Subcutaneous abdominal adipose tissue (tissue), 5 donors: Measurements from ENCODE around the gene RRAGB.
"Not testable (repeated sequence)": the region's sequence is repeated elsewhere in the genome, so short reads cannot be mapped to it uniquely, and the experiment has no call there.

Experiments
- H3K27ac ChIP-seq: one replicate; pipeline ENCODE4 v1.7.0; 2013; ENCODE audit warnings: low read depth, mild to moderate bottlenecking, inconsistent platforms, low read length, moderate library complexity
- H3K27me3 ChIP-seq, 5 donors: one replicate each; pipeline ENCODE4 v1.7.0; 2013; ENCODE audit warnings: low read length in 5 of 5, inconsistent platforms in 1 of 5; ENCODE audit not compliant: control insufficient read depth in 5 of 5, insufficient read depth in 4 of 5
- H3K36me3 ChIP-seq, 5 donors: one replicate each; pipeline ENCODE4 v1.7.0; 2013; ENCODE audit warnings: low read length in 5 of 5; ENCODE audit not compliant: control insufficient read depth in 5 of 5, insufficient read depth in 5 of 5
- H3K4me1 ChIP-seq, 5 donors: one replicate each; pipeline ENCODE4 v1.7.0; 2013; ENCODE audit warnings: low read length in 5 of 5, mild to moderate bottlenecking in 3 of 5, moderate library complexity in 1 of 5; ENCODE audit not compliant: control insufficient read depth in 5 of 5, insufficient read depth in 5 of 5
- H3K4me3 ChIP-seq, 5 donors: one replicate each; pipeline ENCODE4 v1.7.0; 2013; ENCODE audit warnings: low read length in 5 of 5, low read depth in 1 of 5
- H3K9ac ChIP-seq, 5 donors: one replicate each; pipeline ENCODE4 v1.7.0; 2013; ENCODE audit warnings: low read length in 5 of 5, mild to moderate bottlenecking in 4 of 5, moderate library complexity in 3 of 5
- H3K9me3 ChIP-seq, 5 donors: one replicate each; pipeline ENCODE4 v1.7.0; 2013; ENCODE audit warnings: low read length in 5 of 5; ENCODE audit not compliant: control insufficient read depth in 5 of 5
- donor health status: healthy.
- donor health status: healthy.
- donor health status: healthy.
- donor health status: healthy.
- donor health status: healthy.

The RRAGB gene, protein sequence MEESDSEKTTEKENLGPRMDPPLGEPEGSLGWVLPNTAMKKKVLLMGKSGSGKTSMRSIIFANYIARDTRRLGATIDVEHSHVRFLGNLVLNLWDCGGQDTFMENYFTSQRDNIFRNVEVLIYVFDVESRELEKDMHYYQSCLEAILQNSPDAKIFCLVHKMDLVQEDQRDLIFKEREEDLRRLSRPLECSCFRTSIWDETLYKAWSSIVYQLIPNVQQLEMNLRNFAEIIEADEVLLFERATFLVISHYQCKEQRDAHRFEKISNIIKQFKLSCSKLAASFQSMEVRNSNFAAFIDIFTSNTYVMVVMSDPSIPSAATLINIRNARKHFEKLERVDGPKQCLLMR

DNA sequence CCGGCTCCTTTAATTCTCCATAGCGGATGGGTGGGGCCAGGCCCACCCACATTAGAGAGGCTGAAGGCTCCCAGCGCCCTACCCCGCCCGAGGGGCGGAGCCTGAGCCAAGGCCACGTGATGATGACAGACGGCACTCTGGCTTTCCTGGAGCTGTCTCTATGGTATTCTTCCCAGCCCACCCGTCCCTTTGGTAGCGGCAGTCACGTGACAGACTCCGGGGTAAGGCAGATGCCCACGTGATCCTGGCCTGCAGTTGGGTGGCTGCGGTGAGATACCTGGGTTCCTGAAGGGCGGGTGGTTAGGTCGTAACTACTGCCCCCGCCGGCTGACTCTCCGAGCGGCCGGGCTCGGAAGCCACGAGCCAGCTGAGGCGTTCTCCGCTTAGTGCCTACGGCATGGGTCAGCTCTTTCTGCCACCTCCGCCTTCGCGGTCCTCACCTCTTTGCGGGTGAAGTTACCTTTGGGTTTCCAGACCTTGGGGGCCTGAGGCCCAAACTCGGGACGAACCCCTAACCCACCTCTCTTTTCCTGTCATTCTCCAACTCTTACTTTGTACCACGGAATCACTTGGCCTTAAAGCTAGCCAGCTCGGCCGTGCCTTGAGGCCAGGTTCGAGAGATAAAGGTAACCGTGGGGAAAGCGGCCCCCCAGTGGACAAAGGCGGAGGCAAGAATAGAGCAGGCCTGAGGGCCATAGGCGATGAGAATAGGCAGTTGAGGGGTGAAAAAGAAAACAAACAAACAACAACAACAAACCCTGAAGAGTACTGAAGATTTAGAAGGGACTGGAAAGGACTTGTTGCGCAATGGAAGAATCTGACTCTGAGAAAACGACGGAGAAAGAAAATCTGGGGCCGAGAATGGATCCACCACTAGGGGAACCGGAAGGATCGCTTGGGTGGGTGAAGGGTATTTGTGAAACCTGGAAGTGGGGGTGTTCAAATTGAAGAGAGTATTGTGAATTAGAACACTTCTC lies at the start of gene RRAGB:
RRAGB (plus strand) TSS at position 229 of the 977 bp plus-strand sequence; CDS start at position 808, 579 bp downstream.
- Histone ChIP-seq H3K27ac (peak within 1 kb of the TSS; percentile 85), H3K9me3 (no peaks in the 10 kb centered on the region), H3K4me3 (peak within 1 kb of the TSS; percentile 60 to 82 (median 73)), H3K4me1 (peaks cover 0 to 14% (median 10%) of the 10 kb centered on the region in 5 donors), H3K9ac (peak within 1 kb of the TSS; percentile 17 to 79 (median 72)), H3K27me3 (peaks cover 0 to 4% (median 0%) of the 10 kb centered on the region in 5 donors), H3K36me3 (peaks cover 7 to 24% (median 10%) of the 10 kb centered on the region in 5 donors)

DNA sequence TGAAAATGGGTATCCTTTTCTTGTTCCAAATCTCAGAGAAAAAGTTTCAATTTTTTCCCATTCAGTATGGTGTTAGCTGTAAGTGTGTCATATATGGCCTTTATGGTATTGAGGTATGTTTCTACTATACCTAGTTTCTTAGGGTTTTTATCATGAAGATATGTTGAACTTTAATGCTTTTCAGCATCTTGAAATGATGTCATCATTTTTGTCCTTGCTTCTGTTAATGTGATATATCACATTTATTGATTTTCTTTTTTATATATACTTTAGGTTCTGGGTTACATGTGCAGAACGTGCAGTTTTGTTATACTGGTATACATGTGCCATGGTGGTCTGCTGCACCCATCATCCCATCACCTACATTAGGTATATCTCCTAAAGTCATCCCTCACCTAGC lies 49.5 kb upstream of the RRAGB start:
- Histone ChIP-seq H3K27ac (no peak overlapping the region), H3K27me3 (no peaks in the 10 kb centered on the region), H3K9ac (no peak overlapping the region), H3K4me1 (no peaks in the 10 kb centered on the region), H3K36me3 (no peaks in the 10 kb centered on the region), H3K4me3 (no peak overlapping the region), H3K9me3 (peaks cover 0 to 22% (median 7%) of the 10 kb centered on the region in 5 donors)

- H3K27ac ChIP-seq, H3K9ac ChIP-seq, H3K4me3 ChIP-seq, H3K4me1 ChIP-seq, H3K27me3 ChIP-seq, H3K36me3 ChIP-seq: not testable (repeated sequence)
- H3K9me3 ChIP-seq = peaks cover 0 to 20% (median 7%) of the 10 kb centered on the region in 5 donors
Measured at GRCh38 chrX:55688579-55688978, 29.0 kb upstream of the RRAGB start.

DNA sequence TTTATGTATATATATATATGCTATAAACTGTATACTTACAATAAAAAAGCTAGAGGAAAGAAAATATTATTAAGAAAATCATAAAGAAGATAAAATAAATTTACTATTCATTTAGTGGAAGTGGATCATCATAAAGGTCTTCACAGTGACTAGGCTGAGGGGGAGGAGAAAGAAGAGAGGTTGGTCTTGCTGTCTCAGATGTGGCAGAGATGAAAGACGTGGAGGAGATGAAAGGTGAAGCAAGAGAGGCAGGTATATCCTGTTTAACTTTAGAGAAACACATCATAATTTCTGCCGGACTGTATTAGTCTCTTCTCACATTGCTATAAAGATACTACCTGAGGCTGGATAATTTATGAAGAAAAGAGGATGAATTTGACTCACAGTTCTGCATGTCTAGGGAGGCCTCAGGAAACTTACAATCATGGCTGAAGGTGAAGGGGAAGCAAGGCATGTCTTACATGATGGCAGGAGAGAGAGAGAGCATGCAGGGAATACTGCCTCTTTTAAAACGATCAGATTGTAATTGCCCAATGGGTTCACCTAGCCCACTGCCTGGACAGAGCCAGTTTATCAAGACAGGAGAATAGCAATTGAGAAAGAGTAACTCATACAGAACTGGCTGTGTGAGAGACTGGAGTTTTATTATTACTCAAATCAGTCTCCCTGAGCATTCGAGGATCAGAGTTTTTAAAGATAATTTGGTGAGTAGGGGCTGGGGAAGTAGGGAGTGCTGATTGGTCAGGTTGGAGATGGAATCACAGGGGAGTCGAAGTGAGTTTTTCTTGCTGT lies 22.1 kb upstream of the RRAGB start:
- Histone ChIP-seq H3K27me3 (peaks cover 0 to 4% (median 0%) of the 10 kb centered on the region in 5 donors), H3K4me1 (no peaks in the 10 kb centered on the region), H3K36me3 (no peaks in the 10 kb centered on the region), H3K9ac (no peak overlapping the region), H3K4me3 (no peak overlapping the region), H3K27ac (no peak overlapping the region), H3K9me3 (peaks cover 0 to 16% (median 7%) of the 10 kb centered on the region in 5 donors)

DNA sequence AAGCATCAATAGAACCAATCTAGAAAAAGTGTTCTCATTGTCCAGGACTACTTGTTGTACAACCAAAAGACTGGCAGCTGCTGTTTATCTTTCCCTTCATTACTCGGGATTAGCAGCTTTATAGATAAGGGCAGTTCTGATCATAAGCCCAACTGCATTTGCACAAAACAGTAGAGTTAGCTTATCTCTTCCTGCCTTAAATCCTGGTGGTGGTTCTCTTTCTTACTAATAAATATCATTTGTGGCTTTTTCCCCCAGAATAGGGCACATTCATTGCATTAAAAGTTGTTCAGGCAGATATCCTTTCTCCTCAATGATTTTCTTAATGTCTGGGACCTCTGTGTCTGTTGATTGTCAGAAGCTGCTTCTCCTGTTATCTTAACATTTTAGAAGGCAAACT lies 20.2 kb upstream of the RRAGB start:
- Histone ChIP-seq H3K27ac (no peak overlapping the region), H3K4me3 (no peak overlapping the region), H3K36me3 (no peaks in the 10 kb centered on the region), H3K9me3 (peaks cover 0 to 7% (median 3%) of the 10 kb centered on the region in 5 donors), H3K27me3 (peaks cover 0 to 8% (median 4%) of the 10 kb centered on the region in 5 donors), H3K9ac (no peak overlapping the region), H3K4me1 (no peaks in the 10 kb centered on the region)

DNA sequence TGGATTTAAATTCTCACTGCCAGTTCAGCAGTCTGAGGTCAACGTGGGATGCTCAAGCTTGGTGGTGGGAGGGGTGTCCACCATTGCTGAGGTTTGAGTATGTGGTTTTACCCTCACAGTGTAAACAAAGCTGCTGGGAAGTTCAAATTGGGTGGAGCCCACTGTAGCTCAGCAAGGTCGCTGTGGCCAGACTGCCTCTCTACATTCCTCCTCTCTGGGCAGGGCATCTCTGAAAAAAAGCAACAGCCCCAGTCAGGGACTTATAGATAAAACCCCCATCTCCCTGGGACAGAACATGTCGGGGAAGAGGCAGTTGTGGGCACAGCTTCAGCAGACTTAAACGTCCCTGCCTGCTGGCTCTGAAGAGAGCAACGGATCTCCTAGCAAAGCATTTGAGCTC lies 14.9 kb upstream of the RRAGB start:
- Histone ChIP-seq H3K4me3 (no peak overlapping the region), H3K27me3 (peaks cover 0 to 9% (median 6%) of the 10 kb centered on the region in 5 donors), H3K36me3 (no peaks in the 10 kb centered on the region), H3K27ac (no peak overlapping the region), H3K4me1 (no peaks in the 10 kb centered on the region), H3K9ac (no peak overlapping the region), H3K9me3 (peaks cover 0 to 4% (median 3%) of the 10 kb centered on the region in 5 donors)

- H3K4me1 ChIP-seq, H3K4me3 ChIP-seq, H3K27ac ChIP-seq, H3K9ac ChIP-seq, H3K9me3 ChIP-seq, H3K36me3 ChIP-seq, H3K27me3 ChIP-seq: not testable (repeated sequence)
Measured at GRCh38 chrX:55703436-55703835, 14.1 kb upstream of the RRAGB start.

GRCh38 chrX:55705066-55705465 lies 12.5 kb upstream of the RRAGB start:
- H3K4me1 ChIP-seq, H3K4me3 ChIP-seq, H3K27me3 ChIP-seq, H3K27ac ChIP-seq, H3K36me3 ChIP-seq, H3K9ac ChIP-seq: not testable (repeated sequence)
- H3K9me3 ChIP-seq = peaks cover 3 to 21% (median 16%) of the 10 kb centered on the region in 5 donors

GRCh38 chrX:55709735-55710134 lies 7.8 kb upstream of the RRAGB start:
- H3K4me3 ChIP-seq = no peak overlapping the region
- no peaks in the 10 kb centered on the region for H3K36me3 ChIP-seq
- peaks cover 0 to 4% (median 0%) of the 10 kb centered on the region in 5 donors for H3K27me3 ChIP-seq
- H3K4me1 ChIP-seq = no peaks in the 10 kb centered on the region
- no peak overlapping the region for H3K27ac ChIP-seq
- peaks cover 3 to 30% (median 19%) of the 10 kb centered on the region in 5 donors for H3K9me3 ChIP-seq
- no peak overlapping the region for H3K9ac ChIP-seq
